Urinary bladder (tissue), 4 donors: ENCODE data around the gene B4GALT2. TPM values are rescaled to one million over a fixed set of nuclear protein-coding genes. Genes with fewer than 3 reads are reported as not detected.

ENCODE experiments used
- DNase-seq: peaks from one replicate; pipeline ENCODE4 v3.0.0-alpha.2; 2015; ENCODE audit errors: extremely low spot score
- H3K27ac ChIP-seq: one replicate; pipeline ENCODE4 v1.5.1; 2013; ENCODE audit warnings: low read depth, mild to moderate bottlenecking, moderate library complexity
- H3K36me3 ChIP-seq: one replicate; pipeline ENCODE4 v1.6.1; 2013; ENCODE audit warnings: mild to moderate bottlenecking, moderate library complexity; ENCODE audit not compliant: insufficient read depth
- H3K4me1 ChIP-seq: one replicate; pipeline ENCODE4 v1.6.1; 2013; ENCODE audit warnings: mild to moderate bottlenecking, moderate library complexity; ENCODE audit not compliant: insufficient read depth
- H3K4me3 ChIP-seq: one replicate; pipeline ENCODE4 v1.5.1; 2013; ENCODE audit warnings: low read depth, low read length
- WGBS: extraction: QIAGEN DNeasy Blood & Tissue Kit; methylation state at CpG from one replicate; pipeline ENCODE4 v1.1.7; 2013; 5-methylcytosine and 5-hydroxymethylcytosine counted together
- polyA plus RNA-seq: library from polyadenylated mRNA; stranded (reverse); fragments of 200-250 nt; gene quantifications from one replicate; pipeline ENCODE4 v1.2.3, GENCODE V29; 2013
- total RNA-seq: library from RNA; depleted of rRNA; stranded (reverse); fragments of >200 nt; gene quantifications from one replicate; pipeline ENCODE4 v1.2.3, GENCODE V29; 2014
- donor health status: healthy with polysubstance abuse.
- donor health status: healthy.

B4GALT2 gene
- total and polyA plus RNA-seq, 2 donors, result 35.2 to 55.9 TPM

GRCh38 chr1:44002606-44003157 is 23.7 kb downstream of the B4GALT2 start:
- Histone ChIP-seq H3K36me3 (no peaks in the 10 kb centered on the region), H3K4me1 (no peaks in the 10 kb centered on the region), H3K27ac (no peak overlapping the region), H3K4me3 (no peak overlapping the region)
- WGBS, result 84% methylated on average over 14 of the region's 14 CpGs
- no peak for DNase-seq

GRCh38 chr1:44008259-44008658 is 29.2 kb downstream of the B4GALT2 start:
- H3K4me1 ChIP-seq, result no peaks in the 10 kb centered on the region
- 95% methylated on average over 12 of the region's 12 CpGs for WGBS
- DNase-seq, result no peak
- no peak overlapping the region for H3K4me3 ChIP-seq
- H3K27ac ChIP-seq, result no peak overlapping the region
- no peaks in the 10 kb centered on the region for H3K36me3 ChIP-seq

- Histone ChIP-seq H3K4me3 (no peak overlapping the region), H3K27ac (no peak overlapping the region), H3K4me1 (no peaks in the 10 kb centered on the region), H3K36me3 (no peaks in the 10 kb centered on the region)
- no peak for DNase-seq
- WGBS, result 80% methylated on average over 11 of the region's 11 CpGs
These were observed 32.0 kb downstream of the B4GALT2 start for GRCh38 chr1:44010935-44011471.

- DNase-seq, result no peak
- Histone ChIP-seq H3K36me3 (no peaks in the 10 kb centered on the region), H3K4me3 (no peak overlapping the region), H3K27ac (no peak overlapping the region), H3K4me1 (no peaks in the 10 kb centered on the region)
- 75% methylated on average over 2 of the region's 2 CpGs for WGBS
These were observed 33.4 kb downstream of the B4GALT2 start for GRCh38 chr1:44012404-44012803.

GRCh38 chr1:44012941-44013609 is 34.1 kb downstream of the B4GALT2 start:
- Histone ChIP-seq H3K4me3 (no peak overlapping the region), H3K27ac (no peak overlapping the region)
- 74% methylated on average over 13 of the region's 13 CpGs for WGBS

GRCh38 chr1:44013949-44014348 is 34.9 kb downstream of the B4GALT2 start:
- H3K4me1 ChIP-seq, result no peaks in the 10 kb centered on the region
- 71% methylated on average over 5 of the region's 5 CpGs for WGBS
- no peaks in the 10 kb centered on the region for H3K36me3 ChIP-seq
- DNase-seq, result no peak
- no peak overlapping the region for H3K4me3 ChIP-seq
- no peak overlapping the region for H3K27ac ChIP-seq

More at GRCh38 chr1:44012941-44013609, 34.1 kb downstream of the B4GALT2 start:
- DNase-seq, result no peak
- Histone ChIP-seq H3K36me3 (no peaks in the 10 kb centered on the region), H3K4me1 (no peaks in the 10 kb centered on the region)

GRCh38 chr1:44014365-44015104 is 35.5 kb downstream of the B4GALT2 start:
- H3K27ac ChIP-seq, result no peak overlapping the region
- no peak overlapping the region for H3K4me3 ChIP-seq
- no peak for DNase-seq
- 75% methylated on average over 8 of the region's 8 CpGs for WGBS
- no peaks in the 10 kb centered on the region for H3K4me1 ChIP-seq
- no peaks in the 10 kb centered on the region for H3K36me3 ChIP-seq

- WGBS, result 56% methylated on average over 3 of the region's 3 CpGs
- Histone ChIP-seq H3K4me1 (no peaks in the 10 kb centered on the region), H3K4me3 (no peak overlapping the region), H3K27ac (no peak overlapping the region), H3K36me3 (no peaks in the 10 kb centered on the region)
- DNase-seq, result no peak
These were observed 36.2 kb downstream of the B4GALT2 start for GRCh38 chr1:44015206-44015605.

- 89% methylated on average over 20 of the region's 20 CpGs for WGBS
- no peak for DNase-seq
These were observed 37.3 kb downstream of the B4GALT2 start for GRCh38 chr1:44016041-44016889.

GRCh38 chr1:44016890-44017400 is 37.9 kb downstream of the B4GALT2 start:
- Histone ChIP-seq H3K4me1 (no peaks in the 10 kb centered on the region), H3K4me3 (no peak overlapping the region), H3K27ac (no peak overlapping the region), H3K36me3 (no peaks in the 10 kb centered on the region)
- DNase-seq, result no peak
- WGBS, result 87% methylated on average over 20 of the region's 20 CpGs

More at GRCh38 chr1:44016041-44016889, 37.3 kb downstream of the B4GALT2 start:
- Histone ChIP-seq H3K36me3 (no peaks in the 10 kb centered on the region), H3K27ac (no peak overlapping the region), H3K4me3 (no peak overlapping the region), H3K4me1 (no peaks in the 10 kb centered on the region)

GRCh38 chr1:44019466-44019948 is 40.5 kb downstream of the B4GALT2 start:
- no peak overlapping the region for H3K27ac ChIP-seq
- H3K4me3 ChIP-seq, result no peak overlapping the region
- DNase-seq, result no peak
- H3K4me1 ChIP-seq, result no peaks in the 10 kb centered on the region
- H3K36me3 ChIP-seq, result no peaks in the 10 kb centered on the region
- WGBS, result 86% methylated on average over 13 of the region's 13 CpGs

- Histone ChIP-seq H3K36me3 (no peaks in the 10 kb centered on the region), H3K4me3 (no peak overlapping the region), H3K4me1 (no peaks in the 10 kb centered on the region), H3K27ac (no peak overlapping the region)
- WGBS, result 90% methylated on average over 6 of the region's 6 CpGs
- DNase-seq, result no peak
These were observed 41.5 kb downstream of the B4GALT2 start for GRCh38 chr1:44020464-44020863.

- Histone ChIP-seq H3K27ac (no peak overlapping the region), H3K4me1 (no peaks in the 10 kb centered on the region), H3K36me3 (no peaks in the 10 kb centered on the region), H3K4me3 (no peak overlapping the region)
- DNase-seq, result no peak
- WGBS, result 82% methylated on average over 8 of the region's 8 CpGs
These were observed 42.1 kb downstream of the B4GALT2 start for GRCh38 chr1:44021156-44021555.
